HepG2 (cell line): ENCODE results near the gene FBXL20.

Source experiments
- FOXK1 ChIP-seq: sonication (generic); formaldehyde crosslinking; IDR thresholded peaks from 2 replicates; pipeline ENCODE4 v1.4.0; 2020; ENCODE audit warnings: low read depth, missing genetic modification reagents, borderline replicate concordance
- HNRNPH1 ChIP-seq: fragments of 200-400 bp; formaldehyde crosslinking; optimal IDR thresholded peaks from 2 replicates; pipeline ENCODE3; 2017; ENCODE audit warnings: mild to moderate bottlenecking, low read depth, low read length
- MED1 ChIP-seq: sonication (generic); formaldehyde crosslinking; IDR thresholded peaks from 2 replicates; pipeline ENCODE4 v1.4.0; 2020; ENCODE audit warnings: missing genetic modification reagents
- MEIS1 ChIP-seq: sonication (generic); formaldehyde crosslinking; IDR thresholded peaks from 2 replicates; pipeline ENCODE4 v1.9.0; 2021; ENCODE audit warnings: mild to moderate bottlenecking, missing genetic modification reagents, moderate library complexity, borderline replicate concordance
- MYC ChIP-seq: sonication (generic); formaldehyde crosslinking; IDR thresholded peaks from 2 replicates; pipeline ENCODE4 v1.9.0; 2021; ENCODE audit warnings: missing genetic modification reagents, borderline replicate concordance
- POLR2AphosphoS2 ChIP-seq: IDR thresholded peaks from 2 replicates; pipeline ENCODE4 v1.6.1; 2011; ENCODE audit warnings: low read depth, low read length, improper control_type of control experiment
- RFX1 ChIP-seq: fragments of 450-650 bp; IDR thresholded peaks from 2 replicates; pipeline ENCODE4 v1.6.1; 2017
- STAT5B ChIP-seq: sonication (generic); formaldehyde crosslinking; IDR thresholded peaks from 2 replicates; pipeline ENCODE4 v1.4.0; 2020; ENCODE audit warnings: missing genetic modification reagents
- TF ChIP-seq, protein P1 (sequence below): sonication (generic); formaldehyde crosslinking; IDR thresholded peaks from 2 replicates; pipeline ENCODE4 v1.5.0; 2020; ENCODE audit warnings: mild to moderate bottlenecking, missing genetic modification reagents, moderate library complexity
- TF ChIP-seq, protein P2 (sequence below): sonication (generic); formaldehyde crosslinking; IDR thresholded peaks from 2 replicates; pipeline ENCODE4 v1.4.0; 2020; ENCODE audit warnings: missing genetic modification reagents, mild to moderate bottlenecking, borderline replicate concordance
- TF ChIP-seq, protein P3 (sequence below): IDR thresholded peaks from 2 replicates; pipeline ENCODE4 v1.6.1; 2016; ENCODE audit warnings: low read depth, control low read depth
- TF ChIP-seq, protein P4 (sequence below): sonication (generic); formaldehyde crosslinking; IDR thresholded peaks from 2 replicates; pipeline ENCODE4 v1.4.0; 2020; ENCODE audit warnings: missing genetic modification reagents
- TF ChIP-seq, protein P5 (sequence below): IDR thresholded peaks from 2 replicates; pipeline ENCODE4 v1.6.1; 2012; ENCODE audit warnings: inconsistent platforms
- TF ChIP-seq, protein P6 (sequence below): sonication (generic); formaldehyde crosslinking; IDR thresholded peaks from one replicate; pipeline ENCODE4 v1.5.1; 2020; ENCODE audit warnings: mild to moderate bottlenecking, missing genetic modification reagents; ENCODE audit errors: not compliant biosample characterization

DNA sequence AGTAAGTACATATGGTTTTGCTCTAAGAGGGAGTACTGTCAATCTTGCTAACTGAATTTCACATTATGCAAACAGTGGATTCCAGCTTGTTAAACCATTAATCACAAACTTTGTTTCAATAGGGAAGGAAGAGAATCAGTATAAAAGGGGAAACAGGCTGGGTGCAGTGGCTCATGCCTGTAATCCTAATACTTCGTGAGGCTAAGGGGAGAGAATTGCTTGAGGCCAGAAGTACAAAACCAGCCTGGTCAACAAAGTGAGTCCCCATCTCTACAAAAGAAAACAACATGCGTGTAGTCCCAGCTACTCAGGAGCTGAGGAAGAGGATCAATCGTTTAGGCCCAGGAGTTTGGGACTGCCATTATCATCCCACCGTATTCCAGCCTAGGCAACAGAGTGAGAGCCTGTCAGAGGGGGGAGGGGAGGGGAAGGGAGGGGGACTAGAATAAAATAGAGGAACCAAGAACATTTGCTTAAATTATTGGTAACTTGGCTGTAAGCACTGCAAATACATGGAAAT is 65.7 kb downstream of the FBXL20 start:
- TF ChIP-seq FOXK1 (CRISPR knock-in tag) (no peak), RFX1 (no peak), MEIS1 (CRISPR knock-in tag) (no peak), MED1 (no peak), STAT5B (no peak), HNRNPH1 (no peak), POLR2AphosphoS2 (no peak), MYC (CRISPR knock-in tag) (no peak)
- TF ChIP-seq, protein P1, sequence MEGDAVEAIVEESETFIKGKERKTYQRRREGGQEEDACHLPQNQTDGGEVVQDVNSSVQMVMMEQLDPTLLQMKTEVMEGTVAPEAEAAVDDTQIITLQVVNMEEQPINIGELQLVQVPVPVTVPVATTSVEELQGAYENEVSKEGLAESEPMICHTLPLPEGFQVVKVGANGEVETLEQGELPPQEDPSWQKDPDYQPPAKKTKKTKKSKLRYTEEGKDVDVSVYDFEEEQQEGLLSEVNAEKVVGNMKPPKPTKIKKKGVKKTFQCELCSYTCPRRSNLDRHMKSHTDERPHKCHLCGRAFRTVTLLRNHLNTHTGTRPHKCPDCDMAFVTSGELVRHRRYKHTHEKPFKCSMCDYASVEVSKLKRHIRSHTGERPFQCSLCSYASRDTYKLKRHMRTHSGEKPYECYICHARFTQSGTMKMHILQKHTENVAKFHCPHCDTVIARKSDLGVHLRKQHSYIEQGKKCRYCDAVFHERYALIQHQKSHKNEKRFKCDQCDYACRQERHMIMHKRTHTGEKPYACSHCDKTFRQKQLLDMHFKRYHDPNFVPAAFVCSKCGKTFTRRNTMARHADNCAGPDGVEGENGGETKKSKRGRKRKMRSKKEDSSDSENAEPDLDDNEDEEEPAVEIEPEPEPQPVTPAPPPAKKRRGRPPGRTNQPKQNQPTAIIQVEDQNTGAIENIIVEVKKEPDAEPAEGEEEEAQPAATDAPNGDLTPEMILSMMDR (CRISPR knock-in tag), result no peak
- TF ChIP-seq, protein P2, sequence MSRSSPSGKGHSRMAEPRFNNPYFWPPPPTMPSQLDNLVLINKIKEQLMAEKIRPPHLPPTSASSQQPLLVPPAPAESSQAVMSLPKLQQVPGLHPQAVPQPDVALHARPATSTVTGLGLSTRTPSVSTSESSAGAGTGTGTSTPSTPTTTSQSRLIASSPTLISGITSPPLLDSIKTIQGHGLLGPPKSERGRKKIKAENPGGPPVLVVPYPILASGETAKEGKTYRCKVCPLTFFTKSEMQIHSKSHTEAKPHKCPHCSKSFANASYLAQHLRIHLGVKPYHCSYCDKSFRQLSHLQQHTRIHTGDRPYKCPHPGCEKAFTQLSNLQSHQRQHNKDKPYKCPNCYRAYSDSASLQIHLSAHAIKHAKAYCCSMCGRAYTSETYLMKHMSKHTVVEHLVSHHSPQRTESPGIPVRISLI (CRISPR knock-in tag), result no peak
- TF ChIP-seq, protein P3, sequence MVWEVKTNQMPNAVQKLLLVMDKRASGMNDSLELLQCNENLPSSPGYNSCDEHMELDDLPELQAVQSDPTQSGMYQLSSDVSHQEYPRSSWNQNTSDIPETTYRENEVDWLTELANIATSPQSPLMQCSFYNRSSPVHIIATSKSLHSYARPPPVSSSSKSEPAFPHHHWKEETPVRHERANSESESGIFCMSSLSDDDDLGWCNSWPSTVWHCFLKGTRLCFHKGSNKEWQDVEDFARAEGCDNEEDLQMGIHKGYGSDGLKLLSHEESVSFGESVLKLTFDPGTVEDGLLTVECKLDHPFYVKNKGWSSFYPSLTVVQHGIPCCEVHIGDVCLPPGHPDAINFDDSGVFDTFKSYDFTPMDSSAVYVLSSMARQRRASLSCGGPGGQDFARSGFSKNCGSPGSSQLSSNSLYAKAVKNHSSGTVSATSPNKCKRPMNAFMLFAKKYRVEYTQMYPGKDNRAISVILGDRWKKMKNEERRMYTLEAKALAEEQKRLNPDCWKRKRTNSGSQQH (CRISPR knock-in tag), result no peak
- TF ChIP-seq, protein P4, sequence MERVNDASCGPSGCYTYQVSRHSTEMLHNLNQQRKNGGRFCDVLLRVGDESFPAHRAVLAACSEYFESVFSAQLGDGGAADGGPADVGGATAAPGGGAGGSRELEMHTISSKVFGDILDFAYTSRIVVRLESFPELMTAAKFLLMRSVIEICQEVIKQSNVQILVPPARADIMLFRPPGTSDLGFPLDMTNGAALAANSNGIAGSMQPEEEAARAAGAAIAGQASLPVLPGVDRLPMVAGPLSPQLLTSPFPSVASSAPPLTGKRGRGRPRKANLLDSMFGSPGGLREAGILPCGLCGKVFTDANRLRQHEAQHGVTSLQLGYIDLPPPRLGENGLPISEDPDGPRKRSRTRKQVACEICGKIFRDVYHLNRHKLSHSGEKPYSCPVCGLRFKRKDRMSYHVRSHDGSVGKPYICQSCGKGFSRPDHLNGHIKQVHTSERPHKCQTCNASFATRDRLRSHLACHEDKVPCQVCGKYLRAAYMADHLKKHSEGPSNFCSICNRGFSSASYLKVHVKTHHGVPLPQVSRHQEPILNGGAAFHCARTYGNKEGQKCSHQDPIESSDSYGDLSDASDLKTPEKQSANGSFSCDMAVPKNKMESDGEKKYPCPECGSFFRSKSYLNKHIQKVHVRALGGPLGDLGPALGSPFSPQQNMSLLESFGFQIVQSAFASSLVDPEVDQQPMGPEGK (CRISPR knock-in tag), result no peak
- TF ChIP-seq, protein P5, sequence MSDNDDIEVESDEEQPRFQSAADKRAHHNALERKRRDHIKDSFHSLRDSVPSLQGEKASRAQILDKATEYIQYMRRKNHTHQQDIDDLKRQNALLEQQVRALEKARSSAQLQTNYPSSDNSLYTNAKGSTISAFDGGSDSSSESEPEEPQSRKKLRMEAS, result no peak
- TF ChIP-seq, protein P6, sequence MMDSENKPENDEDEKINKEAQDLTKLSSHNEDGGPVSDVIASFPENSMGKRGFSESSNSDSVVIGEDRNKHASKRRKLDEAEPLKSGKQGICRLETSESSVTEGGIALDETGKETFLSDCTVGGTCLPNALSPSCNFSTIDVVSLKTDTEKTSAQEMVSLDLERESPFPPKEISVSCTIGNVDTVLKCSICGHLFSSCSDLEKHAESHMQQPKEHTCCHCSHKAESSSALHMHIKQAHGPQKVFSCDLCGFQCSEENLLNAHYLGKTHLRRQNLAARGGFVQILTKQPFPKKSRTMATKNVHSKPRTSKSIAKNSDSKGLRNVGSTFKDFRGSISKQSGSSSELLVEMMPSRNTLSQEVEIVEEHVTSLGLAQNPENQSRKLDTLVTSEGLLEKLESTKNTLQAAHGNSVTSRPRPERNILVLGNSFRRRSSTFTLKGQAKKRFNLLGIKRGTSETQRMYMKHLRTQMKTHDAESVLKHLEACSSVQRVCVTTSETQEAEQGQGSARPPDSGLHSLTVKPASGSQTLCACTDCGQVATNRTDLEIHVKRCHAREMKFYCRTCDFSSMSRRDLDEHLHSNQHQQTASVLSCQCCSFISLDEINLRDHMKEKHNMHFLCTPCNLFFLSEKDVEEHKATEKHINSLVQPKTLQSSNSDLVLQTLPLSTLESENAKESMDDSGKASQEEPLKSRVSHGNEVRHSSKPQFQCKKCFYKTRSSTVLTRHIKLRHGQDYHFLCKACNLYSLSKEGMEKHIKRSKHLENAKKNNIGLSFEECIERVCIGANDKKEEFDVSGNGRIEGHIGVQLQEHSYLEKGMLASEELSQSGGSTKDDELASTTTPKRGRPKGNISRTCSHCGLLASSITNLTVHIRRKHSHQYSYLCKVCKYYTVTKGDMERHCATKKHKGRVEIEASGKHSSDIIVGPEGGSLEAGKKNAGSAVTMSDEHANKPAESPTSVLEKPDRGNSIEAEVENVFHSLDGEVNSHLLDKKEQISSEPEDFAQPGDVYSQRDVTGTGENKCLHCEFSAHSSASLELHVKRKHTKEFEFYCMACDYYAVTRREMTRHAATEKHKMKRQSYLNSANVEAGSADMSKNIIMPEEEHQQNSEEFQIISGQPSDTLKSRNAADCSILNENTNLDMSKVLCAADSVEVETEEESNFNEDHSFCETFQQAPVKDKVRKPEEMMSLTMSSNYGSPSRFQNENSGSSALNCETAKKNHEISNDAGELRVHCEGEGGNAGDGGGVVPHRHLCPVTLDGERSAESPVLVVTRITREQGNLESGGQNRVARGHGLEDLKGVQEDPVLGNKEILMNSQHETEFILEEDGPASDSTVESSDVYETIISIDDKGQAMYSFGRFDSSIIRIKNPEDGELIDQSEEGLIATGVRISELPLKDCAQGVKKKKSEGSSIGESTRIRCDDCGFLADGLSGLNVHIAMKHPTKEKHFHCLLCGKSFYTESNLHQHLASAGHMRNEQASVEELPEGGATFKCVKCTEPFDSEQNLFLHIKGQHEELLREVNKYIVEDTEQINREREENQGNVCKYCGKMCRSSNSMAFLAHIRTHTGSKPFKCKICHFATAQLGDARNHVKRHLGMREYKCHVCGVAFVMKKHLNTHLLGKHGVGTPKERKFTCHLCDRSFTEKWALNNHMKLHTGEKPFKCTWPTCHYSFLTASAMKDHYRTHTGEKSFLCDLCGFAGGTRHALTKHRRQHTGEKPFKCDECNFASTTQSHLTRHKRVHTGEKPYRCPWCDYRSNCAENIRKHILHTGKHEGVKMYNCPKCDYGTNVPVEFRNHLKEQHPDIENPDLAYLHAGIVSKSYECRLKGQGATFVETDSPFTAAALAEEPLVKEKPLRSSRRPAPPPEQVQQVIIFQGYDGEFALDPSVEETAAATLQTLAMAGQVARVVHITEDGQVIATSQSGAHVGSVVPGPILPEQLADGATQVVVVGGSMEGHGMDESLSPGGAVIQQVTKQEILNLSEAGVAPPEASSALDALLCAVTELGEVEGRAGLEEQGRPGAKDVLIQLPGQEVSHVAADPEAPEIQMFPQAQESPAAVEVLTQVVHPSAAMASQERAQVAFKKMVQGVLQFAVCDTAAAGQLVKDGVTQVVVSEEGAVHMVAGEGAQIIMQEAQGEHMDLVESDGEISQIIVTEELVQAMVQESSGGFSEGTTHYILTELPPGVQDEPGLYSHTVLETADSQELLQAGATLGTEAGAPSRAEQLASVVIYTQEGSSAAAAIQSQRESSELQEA (CRISPR knock-in tag), result no peak
